ENCODE data around the gene TACC2.
"Not testable (repeated sequence)": the region's sequence is repeated elsewhere in the genome, so short reads cannot be mapped to it uniquely, and the experiment has no call there.

The TACC2 gene

DNA sequence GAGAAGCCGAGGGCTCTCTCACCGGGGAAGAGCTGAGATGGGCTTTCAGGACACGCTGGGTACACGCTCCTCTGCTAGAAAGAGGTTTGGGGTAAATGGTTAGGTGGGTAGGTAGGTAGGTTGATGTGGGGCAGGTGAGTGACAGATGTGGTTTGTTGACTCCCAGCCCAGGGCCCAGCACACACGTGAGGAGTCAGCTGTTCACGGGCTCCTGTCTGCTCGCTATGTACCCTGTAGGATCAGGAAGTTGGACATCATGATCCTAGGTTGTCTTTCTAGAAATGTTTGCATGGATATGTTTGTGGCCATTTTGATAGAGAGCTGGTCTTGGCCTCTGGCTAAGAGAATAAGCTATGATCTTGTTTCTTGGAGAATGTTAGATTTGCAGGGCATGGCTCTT, 109.0 kb downstream of the TACC2 start:
- no peak for DNase-seq

GRCh38 chr10:122098924-122099323, 110.0 kb downstream of the TACC2 start:
- no peak for DNase-seq

- no peak for DNase-seq
Measured at GRCh38 chr10:122099562-122099961, 110.6 kb downstream of the TACC2 start.

- DNase-seq: no peak
Measured at GRCh38 chr10:122102146-122102868, 113.3 kb downstream of the TACC2 start.

DNA sequence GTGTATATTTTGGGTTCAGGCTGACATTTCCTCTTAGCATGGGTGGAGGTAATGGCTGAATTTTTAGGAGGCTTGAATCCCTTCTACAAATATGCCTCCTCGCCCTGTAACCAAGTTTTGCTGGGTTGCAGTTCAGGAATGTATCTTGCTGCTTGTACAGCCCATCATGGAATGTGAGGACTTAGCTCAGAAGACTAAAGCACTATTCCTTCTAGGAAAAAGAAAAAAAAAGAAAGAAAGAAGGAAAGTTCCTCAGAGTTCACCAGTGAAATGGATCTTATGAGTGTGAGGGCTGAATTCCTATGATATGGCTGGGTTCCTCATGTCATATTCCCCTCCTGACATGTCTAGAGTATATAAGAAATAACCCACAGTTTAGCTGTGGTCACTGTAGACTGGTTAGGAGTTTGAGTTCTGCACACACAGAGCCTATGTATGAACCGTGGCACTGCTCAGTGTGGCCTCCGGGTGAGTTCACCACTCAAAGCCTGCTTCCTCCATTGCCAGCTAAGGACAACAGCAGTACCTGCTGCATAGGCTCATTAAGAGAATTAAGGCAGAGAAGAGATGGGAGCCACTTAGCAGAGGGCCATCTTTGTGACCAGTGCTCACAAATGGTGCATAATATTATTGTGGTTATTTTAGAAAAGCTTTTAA, 114.0 kb downstream of the TACC2 start:
- DNase-seq: no peak

DNA sequence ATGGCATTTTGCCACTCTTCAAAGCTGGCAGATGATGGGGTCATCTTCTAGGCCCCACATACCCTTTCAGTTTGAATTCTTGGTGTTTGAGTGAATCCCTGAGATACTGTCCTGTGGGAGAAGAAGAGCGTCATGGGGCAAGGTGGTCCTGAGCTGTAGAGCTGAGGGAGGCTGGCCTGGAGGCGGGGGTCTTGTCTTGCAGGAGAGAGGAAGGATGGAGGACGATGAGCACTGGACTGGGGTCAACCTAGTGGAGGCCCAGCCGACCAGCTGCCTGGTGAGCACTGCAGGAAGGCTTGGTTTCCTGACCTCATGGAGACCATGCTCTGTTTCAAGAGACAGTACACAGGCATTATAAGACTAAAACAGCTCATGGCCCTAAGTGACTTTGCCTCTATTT, 114.6 kb downstream of the TACC2 start:
- DNase-seq: no peak

GRCh38 chr10:122108786-122109185, 119.8 kb downstream of the TACC2 start:
- DNase-seq: not testable (repeated sequence)

- no peak for DNase-seq
Measured at GRCh38 chr10:122112021-122112616, 123.2 kb downstream of the TACC2 start.

DNA sequence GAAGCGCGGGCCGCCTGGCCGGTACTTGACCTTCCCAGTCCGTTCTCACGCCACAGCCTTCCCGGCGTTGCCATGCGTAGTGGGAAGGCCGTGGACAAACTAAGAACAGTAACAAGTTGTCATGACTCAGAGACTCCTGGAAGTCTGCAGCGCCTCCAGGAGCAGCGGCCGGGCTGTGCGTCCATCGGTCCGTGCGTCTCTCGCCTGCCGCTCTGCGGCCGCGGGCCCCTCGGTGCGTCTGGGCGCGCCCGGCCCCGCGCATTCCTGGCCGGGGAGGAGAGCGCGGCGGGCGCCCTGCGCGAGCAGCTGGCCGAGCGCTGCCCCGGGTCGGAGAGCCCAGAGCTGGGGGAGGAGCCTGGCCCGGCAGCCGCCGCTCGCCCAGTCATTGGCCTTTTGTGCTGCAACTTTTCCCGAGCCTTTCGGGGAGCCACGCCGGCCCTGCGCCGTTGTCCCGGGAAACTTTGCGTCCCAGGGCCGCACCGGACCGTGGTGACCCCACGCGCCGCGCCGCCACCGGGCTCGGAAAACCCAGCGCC, 123.7 kb downstream of the TACC2 start:
- DNase-seq: no peak

DNA sequence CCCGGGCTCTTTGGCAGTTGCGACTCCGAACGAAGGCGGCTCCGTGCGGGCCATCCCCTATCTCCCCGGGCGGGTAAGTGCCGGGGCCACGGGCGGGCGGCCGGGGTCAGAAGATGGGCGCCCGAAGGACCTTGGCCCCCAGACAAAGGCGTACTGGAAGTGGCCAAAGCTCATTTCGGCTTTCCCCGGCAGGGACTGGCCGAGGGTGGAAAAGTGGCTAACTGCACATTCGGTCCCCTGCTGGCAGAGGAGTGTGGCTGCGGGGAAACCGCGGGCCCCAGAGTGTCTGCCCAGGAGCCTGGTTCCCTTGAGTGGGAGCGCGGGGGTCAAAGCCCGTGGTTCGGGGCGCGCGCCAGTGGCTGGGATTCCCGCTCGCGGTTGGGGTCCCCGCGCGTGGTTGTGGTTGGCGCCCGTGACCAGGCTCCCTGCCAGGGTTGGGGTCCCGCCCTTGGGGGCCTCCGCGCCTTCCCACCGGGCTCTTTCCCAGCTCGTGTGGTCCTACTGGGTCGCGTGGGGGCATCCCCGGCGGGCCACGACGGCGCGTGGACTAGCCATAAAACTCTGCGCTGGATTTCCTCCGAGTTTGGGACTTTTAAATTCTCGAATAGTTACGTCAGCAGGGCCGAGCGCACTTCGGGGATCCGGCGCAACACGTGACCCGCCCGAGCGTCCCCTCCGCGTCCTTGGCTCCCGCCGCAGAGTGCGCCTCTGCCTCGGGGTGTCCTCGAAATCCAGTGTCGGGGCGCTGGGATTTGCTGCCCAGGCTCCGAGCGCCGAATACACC, 124.4 kb downstream of the TACC2 start:
- DNase-seq: no peak

DNA sequence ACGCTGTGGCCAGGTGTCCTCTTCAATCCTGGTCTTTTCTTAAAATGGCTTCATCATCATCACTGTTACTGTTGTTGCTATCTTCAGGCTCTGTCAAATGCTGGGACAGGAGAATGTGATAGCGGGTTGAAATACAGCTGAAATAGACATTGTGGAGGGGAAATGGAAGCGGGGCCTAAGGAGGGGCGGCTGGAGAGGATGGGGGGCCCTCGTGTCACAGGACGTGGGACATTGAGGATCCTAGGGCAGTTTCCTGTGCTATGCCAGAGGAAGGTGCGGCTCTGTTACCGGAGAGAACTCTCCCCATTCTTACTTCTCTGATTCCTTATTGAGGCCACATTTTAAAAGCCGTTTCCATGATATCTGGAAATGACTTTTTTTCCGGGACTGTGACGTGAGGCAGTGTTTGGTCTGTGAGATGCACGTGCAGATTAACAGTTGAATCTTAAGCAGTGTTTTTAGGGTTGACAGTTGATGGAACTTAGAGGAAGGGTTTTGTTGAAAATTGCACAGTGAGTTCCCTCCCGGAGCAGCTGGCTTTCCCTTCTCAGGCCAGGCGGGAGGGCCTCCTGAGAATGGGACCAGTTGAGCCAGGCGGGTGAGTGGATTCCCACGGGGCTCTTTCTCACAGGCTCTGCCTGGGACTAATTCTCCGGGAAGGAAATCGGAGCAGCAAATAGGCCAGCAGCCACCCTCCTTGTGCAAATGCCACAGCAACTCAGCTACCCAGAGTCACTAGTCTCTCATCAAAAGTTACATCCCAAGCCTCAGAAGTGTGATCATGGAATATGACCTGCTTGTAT, 125.2 kb downstream of the TACC2 start:
- DNase-seq: no peak

GRCh38 chr10:122115874-122116273, 126.9 kb downstream of the TACC2 start:
- no peak for DNase-seq

- DNase-seq: no peak
Measured at GRCh38 chr10:122116331-122116730, 127.4 kb downstream of the TACC2 start.

GRCh38 chr10:122117475-122117874, 128.5 kb downstream of the TACC2 start:
- DNase-seq: no peak

- no peak for DNase-seq
Measured at GRCh38 chr10:122120008-122120744, 131.2 kb downstream of the TACC2 start.

DNA sequence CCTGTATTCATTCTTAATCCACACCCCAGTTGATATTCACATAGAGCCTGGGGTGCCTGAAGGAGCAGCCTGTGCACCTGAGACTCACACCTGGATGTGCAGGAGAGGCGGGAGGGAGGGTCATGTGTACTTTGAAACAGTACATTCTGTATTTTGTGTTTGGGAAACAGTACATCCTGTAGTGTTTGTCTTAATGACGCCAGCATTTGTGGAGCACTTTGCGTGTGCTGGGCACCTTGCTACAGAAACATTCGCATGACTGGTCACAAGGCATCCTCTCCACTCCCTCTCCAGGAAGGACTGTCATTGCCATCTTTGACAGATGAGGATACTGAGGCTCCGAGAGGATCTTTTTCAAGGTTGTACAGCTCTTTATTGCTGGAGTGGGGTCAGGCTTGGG, 132.1 kb downstream of the TACC2 start:
- DNase-seq: no peak

DNA sequence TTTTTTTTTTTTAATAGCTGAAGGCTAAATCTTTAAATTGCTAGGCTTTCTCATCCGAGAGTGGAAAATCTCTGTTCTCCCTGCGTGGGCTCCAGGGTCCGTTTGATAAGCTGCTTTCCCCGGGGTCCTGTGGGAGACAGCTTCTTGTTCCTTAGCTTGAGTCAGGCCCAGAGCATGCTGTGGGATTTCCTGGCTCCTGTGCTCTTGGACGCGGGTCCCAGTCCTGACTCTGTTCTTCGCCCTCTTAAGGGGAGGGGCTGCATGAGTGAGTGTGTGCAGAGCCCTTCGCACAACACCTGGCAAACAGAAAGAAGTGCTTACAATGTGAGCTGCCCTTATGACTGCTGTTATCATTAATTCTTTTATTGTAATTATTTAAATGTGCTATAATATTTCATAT, 133.5 kb downstream of the TACC2 start:
- DNase-seq: no peak

DNA sequence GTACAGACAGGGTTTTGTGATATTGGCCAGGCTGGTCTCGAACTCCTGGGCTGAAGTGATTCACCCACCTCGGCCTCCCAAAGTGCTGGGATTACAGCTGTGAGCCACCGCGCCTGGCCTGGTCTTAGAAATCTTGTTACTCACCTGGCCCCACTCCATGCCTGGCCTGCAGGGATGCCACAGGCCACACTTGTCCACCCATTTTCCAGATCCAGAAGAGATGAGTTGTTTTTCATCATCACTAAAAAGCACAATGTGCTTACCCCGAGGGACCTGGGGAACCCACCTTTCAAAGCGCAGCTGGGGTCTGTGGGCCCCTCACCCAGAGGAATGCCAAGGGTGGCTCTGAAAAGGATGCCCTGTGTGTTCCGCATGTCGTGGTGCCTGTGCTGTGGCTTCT, 134.2 kb downstream of the TACC2 start:
- DNase-seq: no peak

DNA sequence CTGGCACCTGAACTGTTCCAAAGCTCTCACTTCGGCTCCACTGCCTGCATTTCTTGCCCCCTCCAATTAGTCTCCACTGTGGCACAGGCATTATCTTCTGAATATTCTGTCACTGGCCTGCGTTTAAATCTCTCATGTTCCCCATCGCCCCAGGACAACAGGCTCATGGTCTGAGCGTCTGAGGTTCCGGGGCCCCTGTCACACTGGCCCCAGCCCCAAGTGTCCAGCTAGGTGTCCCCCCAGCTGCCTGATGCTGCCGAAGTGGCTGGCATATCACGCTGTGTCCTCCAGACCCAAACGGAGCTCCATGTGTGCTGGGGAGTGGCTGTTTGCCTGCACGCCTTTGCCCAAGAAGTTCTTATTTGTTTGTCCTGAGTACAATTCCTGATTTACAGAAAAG, 135.4 kb downstream of the TACC2 start:
- DNase-seq: no peak

DNA sequence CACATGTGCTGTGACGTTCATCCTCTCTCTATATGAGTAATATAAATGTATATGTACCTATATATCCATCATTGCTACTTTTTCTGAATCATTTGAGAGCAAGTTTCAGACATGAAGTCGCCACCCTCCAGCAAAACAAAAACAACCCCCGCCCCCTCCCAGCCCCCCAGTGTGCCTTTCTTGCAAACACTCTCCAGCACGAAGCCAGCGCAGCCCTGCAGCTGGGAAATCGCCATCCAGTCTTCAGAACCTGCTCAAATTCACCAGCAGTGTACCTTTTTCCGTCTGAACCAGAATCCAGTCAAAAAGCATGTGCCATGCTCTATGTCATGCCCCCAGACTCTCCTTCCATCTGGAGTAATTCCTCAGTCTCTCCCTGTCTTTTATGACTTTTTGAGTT, 135.8 kb downstream of the TACC2 start:
- no peak for DNase-seq

All from T-helper 2 cell (primary cell).